IPS DF 4.7 (cell line): ENCODE measurements around the gene TUBA8.
"Not testable (repeated sequence)": the region's sequence is repeated elsewhere in the genome, so short reads cannot be mapped to it uniquely, and the experiment has no call there.

Experiments used
- DNase-seq: peaks from one replicate; pipeline ENCODE4 v3.0.0-alpha.2; 2013; ENCODE audit warnings: low spot score; ENCODE audit errors: extremely low read depth

The TUBA8 gene

DNA sequence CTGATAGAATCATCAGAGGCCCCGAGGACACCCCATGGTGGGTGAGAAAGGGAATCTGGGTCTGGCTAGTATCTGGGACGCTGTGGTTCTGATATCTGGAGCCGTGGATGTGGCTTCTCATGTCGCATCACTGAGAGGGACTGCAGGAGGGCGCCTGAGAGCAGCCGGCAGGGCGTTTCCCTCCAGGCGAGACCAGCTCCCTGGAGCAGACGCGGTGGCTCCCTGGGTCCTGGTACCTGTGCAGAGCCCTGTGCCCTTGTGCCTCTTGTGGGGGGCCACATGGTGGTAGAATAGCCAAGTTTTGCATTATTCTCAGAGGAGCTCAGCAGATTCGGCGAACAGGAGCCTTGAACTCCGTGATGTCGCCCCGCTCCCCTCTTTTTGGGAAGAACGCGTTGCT, 59.7 kb downstream of the TUBA8 start:
- DNase-seq: not testable (repeated sequence)

DNA sequence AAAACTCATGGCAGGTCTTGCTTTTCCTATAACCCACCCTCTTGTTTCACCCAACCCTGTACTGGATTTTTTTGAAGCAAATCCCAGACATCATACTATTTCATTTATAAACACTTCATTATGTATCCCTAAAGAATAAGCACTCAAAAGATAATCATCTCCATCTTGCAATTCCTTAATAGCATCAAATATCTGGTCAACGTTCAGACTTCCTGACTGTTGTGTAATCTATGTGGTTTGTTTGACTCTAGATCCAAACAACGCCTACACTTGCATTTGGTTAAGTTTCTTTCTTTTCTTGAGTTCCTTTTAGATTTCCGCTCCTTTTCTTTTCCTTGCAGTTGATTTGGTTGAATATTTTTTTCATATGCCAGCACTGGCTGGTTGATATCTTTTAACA, 61.6 kb downstream of the TUBA8 start:
- DNase-seq: not testable (repeated sequence)

DNA sequence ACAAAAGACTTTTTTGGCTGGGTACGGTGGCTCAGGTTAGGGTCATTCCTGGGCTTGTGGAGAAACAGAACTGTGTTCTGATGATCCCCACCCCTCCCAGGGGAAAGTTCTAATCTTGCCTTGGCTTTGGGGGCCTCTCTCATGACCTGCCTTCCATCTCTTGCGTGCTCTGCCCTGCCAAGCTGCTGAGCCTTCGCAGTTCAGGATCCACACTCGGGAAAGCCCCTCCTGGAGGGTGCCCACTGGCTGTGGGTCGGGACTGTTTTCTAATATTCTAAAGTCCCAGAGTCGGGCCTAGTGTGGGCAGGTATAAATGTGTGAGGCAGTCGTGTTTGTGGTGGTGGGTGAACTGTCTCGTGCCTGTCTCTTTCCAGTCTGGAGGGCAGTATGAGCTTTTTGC, 62.2 kb downstream of the TUBA8 start:
- DNase-seq: not testable (repeated sequence)

DNA sequence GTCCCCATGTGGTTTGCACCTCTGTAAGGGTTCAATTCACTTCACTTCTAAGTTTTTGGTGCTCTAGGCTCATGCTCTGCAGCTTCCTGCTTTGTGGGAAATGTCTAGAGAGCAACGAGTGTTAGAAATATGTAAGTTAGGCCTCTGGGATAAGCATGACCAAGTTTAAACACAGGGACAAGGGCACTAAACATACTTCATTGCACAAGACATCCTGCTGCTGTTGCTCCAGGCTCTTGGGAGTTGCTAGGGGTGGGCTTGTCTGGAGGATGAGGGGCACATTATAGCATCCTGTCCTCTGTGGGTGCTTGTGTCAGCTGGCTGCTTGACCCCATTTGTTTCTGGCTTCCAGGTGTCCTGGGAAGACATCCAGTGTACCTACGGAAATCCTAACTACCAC, 62.8 kb downstream of the TUBA8 start:
- not testable (repeated sequence) for DNase-seq
